ENCODE measurements around the gene SKAP1. TPM values are rescaled to one million over a fixed set of nuclear protein-coding genes. Genes with fewer than 3 reads are reported as not detected.

SKAP1 gene
- total RNA-seq, 4 donors from 2014 or later: 1.1 to 12.1 (median 1.8) TPM; not detected in 1

DNA sequence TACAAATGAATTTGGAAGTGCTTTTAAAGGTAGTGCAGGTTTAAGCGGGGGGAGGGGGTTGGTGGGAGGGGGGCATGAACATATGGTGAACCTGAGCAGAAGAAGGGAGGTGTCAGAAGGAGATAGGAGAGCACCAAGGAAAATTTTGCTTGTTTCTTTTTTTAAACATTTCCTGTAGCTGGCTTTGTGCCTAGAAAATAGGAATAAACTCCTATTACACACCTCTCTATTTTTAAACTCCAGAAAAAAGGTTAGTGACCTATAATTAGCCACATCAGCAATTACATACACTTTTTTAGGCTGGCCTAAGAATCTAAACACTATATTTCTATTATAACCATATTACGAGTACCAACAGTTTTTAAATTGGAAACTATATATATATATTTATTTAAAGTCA is 159.1 kb downstream of the SKAP1 start:
- Histone ChIP-seq H3K36me3 (no peaks in the 10 kb centered on the region), H3K9me3 (no peaks in the 10 kb centered on the region), H3K4me3 (no peak overlapping the region), H3K27me3 (peaks cover 42% of the 10 kb centered on the region), H3K4me1 (peaks cover 0 to 5% (median 0%) of the 10 kb centered on the region in 3 donors), H3K27ac (no peak overlapping the region)
- no peak for ATAC-seq
- no peak for TF ChIP-seq EP300 (IDR thresholded peaks at IDR 0.05)
- no peak for TF ChIP-seq POLR2AphosphoS5 (IDR thresholded peaks at IDR 0.05)
- WGBS, 2 donors (ENCODE audit: low coverage in 1 of 2): 44 to 45% methylated on average over 1 to 2 of the region's 2 CpGs

DNA sequence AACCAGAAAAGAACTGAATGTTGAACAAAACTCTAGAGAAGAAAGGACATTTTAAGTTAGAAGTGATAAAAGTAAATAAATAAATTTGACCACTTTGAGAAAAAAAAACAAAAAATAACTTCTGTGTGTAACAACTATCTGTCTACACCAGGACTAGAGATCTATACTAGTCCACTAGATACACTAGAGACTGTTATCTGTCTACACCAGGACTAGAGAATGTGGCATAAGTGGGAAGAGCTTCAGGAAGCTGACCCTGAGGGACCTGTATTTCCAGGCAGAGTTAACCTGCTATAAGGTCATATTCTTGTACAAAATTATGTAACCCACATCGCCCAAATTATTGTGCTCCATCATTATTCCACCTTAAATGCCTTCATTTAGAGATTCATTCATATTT is 160.8 kb downstream of the SKAP1 start:
- H3K9me3 ChIP-seq: no peaks in the 10 kb centered on the region
- H3K27ac ChIP-seq: no peak overlapping the region
- no peak overlapping the region for H3K4me3 ChIP-seq
- no peak for TF ChIP-seq POLR2AphosphoS5 (IDR thresholded peaks at IDR 0.05)
- TF ChIP-seq EP300 (IDR thresholded peaks at IDR 0.05): no peak
- TF ChIP-seq, protein P1, sequence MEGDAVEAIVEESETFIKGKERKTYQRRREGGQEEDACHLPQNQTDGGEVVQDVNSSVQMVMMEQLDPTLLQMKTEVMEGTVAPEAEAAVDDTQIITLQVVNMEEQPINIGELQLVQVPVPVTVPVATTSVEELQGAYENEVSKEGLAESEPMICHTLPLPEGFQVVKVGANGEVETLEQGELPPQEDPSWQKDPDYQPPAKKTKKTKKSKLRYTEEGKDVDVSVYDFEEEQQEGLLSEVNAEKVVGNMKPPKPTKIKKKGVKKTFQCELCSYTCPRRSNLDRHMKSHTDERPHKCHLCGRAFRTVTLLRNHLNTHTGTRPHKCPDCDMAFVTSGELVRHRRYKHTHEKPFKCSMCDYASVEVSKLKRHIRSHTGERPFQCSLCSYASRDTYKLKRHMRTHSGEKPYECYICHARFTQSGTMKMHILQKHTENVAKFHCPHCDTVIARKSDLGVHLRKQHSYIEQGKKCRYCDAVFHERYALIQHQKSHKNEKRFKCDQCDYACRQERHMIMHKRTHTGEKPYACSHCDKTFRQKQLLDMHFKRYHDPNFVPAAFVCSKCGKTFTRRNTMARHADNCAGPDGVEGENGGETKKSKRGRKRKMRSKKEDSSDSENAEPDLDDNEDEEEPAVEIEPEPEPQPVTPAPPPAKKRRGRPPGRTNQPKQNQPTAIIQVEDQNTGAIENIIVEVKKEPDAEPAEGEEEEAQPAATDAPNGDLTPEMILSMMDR (IDR thresholded peaks at IDR 0.05): no peak
- no peak for TF ChIP-seq POLR2A (IDR thresholded peaks at IDR 0.05)
- H3K36me3 ChIP-seq: no peaks in the 10 kb centered on the region
- ATAC-seq: no peak
- H3K27me3 ChIP-seq: peaks cover 34% of the 10 kb centered on the region
- WGBS, 2 donors (ENCODE audit: low coverage in 1 of 2): 60 to 89% methylated on average over 1 of the region's 1 CpG
- H3K4me1 ChIP-seq: peaks cover 0 to 5% (median 0%) of the 10 kb centered on the region in 3 donors

GRCh38 chr17:48263731-48264035 is 166.3 kb downstream of the SKAP1 start:
- H3K4me3 ChIP-seq: no peak overlapping the region
- ATAC-seq: no peak
- H3K9me3 ChIP-seq: no peaks in the 10 kb centered on the region
- TF ChIP-seq, protein P1 (IDR thresholded peaks at IDR 0.05): no peak
- TF ChIP-seq EP300 (IDR thresholded peaks at IDR 0.05): no peak
- no peak for TF ChIP-seq POLR2AphosphoS5 (IDR thresholded peaks at IDR 0.05)
- no peak for TF ChIP-seq POLR2A (IDR thresholded peaks at IDR 0.05)
- WGBS, 2 donors (ENCODE audit: low coverage in 1 of 2): 56 to 78% methylated on average over 1 to 6 of the region's 8 CpGs
- peaks cover 33% of the 10 kb centered on the region for H3K27me3 ChIP-seq
- H3K27ac ChIP-seq: no peak overlapping the region
- no peaks in the 10 kb centered on the region for H3K4me1 ChIP-seq
- no peaks in the 10 kb centered on the region for H3K36me3 ChIP-seq

DNA sequence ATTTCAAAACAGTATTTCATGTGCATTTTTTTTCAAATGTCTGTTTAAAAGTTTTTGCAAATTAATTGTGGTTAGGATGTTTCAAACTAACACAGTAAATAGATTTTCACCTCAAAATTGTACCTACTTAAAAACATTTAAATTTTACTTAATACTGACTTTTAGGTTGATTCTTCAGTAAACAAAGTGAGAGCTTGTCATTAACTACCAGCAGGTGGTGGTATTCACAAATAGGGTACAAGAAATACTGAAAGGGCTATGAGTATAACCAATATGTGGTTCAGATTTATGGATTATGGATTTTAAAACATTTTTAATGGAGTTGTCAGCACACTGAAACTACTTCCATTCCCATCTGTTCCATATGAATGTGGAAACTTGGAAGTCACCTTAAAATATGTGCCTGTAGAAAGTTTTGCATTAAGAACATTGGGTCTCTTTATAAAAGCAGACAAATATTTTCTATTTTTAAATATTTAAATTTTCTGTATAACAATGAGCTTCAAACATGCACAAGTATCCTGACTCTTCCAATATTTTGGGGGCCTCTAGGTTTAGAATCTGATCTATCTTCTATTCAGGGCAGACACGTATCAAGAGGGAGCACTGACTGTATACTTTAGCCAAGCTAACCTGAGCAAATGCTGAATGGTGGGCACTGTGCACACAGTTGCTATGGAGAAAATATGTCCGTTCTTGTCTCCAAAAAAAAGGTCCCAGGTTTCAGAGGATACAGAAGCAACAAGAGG is 166.9 kb downstream of the SKAP1 start:
- no peak overlapping the region for H3K27ac ChIP-seq
- H3K4me1 ChIP-seq: no peaks in the 10 kb centered on the region
- H3K4me3 ChIP-seq: no peak overlapping the region
- WGBS, 2 donors (ENCODE audit: low coverage in 1 of 2): 48% methylated on average over 2 of the region's 2 CpGs; no CpG with 5 or more reads in 1 of the 2 donors
- ATAC-seq: no peak
- H3K9me3 ChIP-seq: no peaks in the 10 kb centered on the region
- no peak for TF ChIP-seq POLR2A (IDR thresholded peaks at IDR 0.05)
- TF ChIP-seq, protein P1 (IDR thresholded peaks at IDR 0.05): no peak
- no peak for TF ChIP-seq EP300 (IDR thresholded peaks at IDR 0.05)
- no peak for TF ChIP-seq POLR2AphosphoS5 (IDR thresholded peaks at IDR 0.05)
- no peaks in the 10 kb centered on the region for H3K36me3 ChIP-seq
- peaks cover 29% of the 10 kb centered on the region for H3K27me3 ChIP-seq

DNA sequence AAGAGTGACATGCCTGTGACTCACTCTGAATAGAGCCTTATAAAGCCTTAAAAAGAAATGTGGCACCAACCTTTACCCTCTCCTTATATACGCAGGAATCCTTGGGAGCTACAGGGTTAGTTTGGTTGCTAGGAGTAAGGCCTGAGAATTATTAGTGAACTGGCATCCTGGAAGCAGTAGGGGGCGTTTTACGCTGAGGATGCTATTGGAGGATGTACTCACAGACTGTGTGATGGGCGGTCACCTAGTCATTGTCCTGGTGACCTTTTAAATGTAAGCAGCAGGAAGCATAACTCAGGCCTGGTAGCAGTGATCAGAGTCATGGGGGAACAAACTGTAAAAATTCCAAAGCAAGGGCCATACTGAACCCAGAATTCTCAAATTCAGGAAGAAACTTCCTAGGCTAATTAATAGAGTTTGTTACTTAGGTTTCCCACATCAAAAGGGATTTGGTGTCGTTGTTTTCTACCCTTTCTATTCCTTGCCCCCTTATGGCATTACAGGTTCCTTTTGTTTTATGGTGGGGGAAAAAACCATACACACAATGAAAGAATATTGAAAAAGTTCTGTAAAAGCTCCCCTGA is 168.6 kb downstream of the SKAP1 start:
- H3K9me3 ChIP-seq: no peaks in the 10 kb centered on the region
- WGBS, 2 donors (ENCODE audit: low coverage in 1 of 2): 52 to 80% methylated on average over 2 to 5 of the region's 5 CpGs
- TF ChIP-seq, protein P1 (IDR thresholded peaks at IDR 0.05): no peak
- no peak for TF ChIP-seq POLR2A (IDR thresholded peaks at IDR 0.05)
- no peak for TF ChIP-seq POLR2AphosphoS5 (IDR thresholded peaks at IDR 0.05)
- TF ChIP-seq EP300 (IDR thresholded peaks at IDR 0.05): no peak
- H3K27ac ChIP-seq: no peak overlapping the region
- no peak for ATAC-seq
- peaks cover 32% of the 10 kb centered on the region for H3K27me3 ChIP-seq
- H3K36me3 ChIP-seq: no peaks in the 10 kb centered on the region
- no peak overlapping the region for H3K4me3 ChIP-seq
- H3K4me1 ChIP-seq: no peaks in the 10 kb centered on the region

All from gastroesophageal sphincter (tissue), 4 donors.